Esophagus muscularis mucosa (tissue), 4 donors: ENCODE results near the gene MXRA8. TPM values are rescaled to one million over a fixed set of nuclear protein-coding genes. Genes with fewer than 3 reads are reported as not detected.
A peak's percentile ranks its signal among the peaks of the same experiment; 100 is the strongest.

Experiments
- DNase-seq: peaks from one replicate; pipeline ENCODE4 v3.0.0-alpha.2; 2017; ENCODE audit errors: extremely low spot score
- H3K27ac ChIP-seq, 4 donors: fragments of 200-600 bp; sonication (generic); replicated peaks in 1 of 4; 1 replicate in 3 of 4; 2 replicates in 1 of 4; pipeline ENCODE4 v1.5.1; 2016 to 2019; ENCODE audit warnings: mild to moderate bottlenecking in 1 of 4
- H3K27me3 ChIP-seq, 4 donors: fragments of 200-600 bp; sonication (generic); one replicate each; pipeline versions ENCODE4 v1.5.1 to v1.6.0; 2016 to 2019
- H3K36me3 ChIP-seq, 4 donors: fragments of 200-600 bp; sonication (generic); one replicate each; pipeline ENCODE4 v1.5.1; 2016 to 2019
- H3K4me1 ChIP-seq, 4 donors: fragments of 200-600 bp; sonication (generic); one replicate each; pipeline ENCODE4 v1.5.1; 2016 to 2019
- H3K4me3 ChIP-seq, 4 donors: fragments of 200-600 bp; sonication (generic); 1 replicate in 2 of 4; 2 replicates in 2 of 4; pipeline ENCODE4 v1.5.1; 2016 to 2019; ENCODE audit warnings: mild to moderate bottlenecking in 4 of 4, moderate library complexity in 1 of 4
- H3K9me3 ChIP-seq, 4 donors: fragments of 200-600 bp; sonication (generic); 1 replicate in 3 of 4; 2 replicates in 1 of 4; pipeline ENCODE4 v1.5.1; 2016 to 2019
- EP300 ChIP-seq: sonication (generic); formaldehyde crosslinking; IDR thresholded peaks from one replicate; pipeline ENCODE4 v1.6.1; 2017; ENCODE audit warnings: antibody characterized with exemption
- POLR2A ChIP-seq: fragments of 450-650 bp; IDR thresholded peaks from one replicate; pipeline ENCODE4 v1.6.1; 2017; ENCODE audit warnings: antibody characterized with exemption, moderate library complexity, mild to moderate bottlenecking, low read depth
- POLR2AphosphoS5 ChIP-seq, 2 donors: sonication (generic); formaldehyde crosslinking; IDR thresholded peaks; one replicate each; pipeline ENCODE4 v1.6.1; 2017; ENCODE audit warnings: antibody characterized with exemption in 2 of 2
- WGBS: methylation state at CpG from one replicate; pipeline ENCODE4 v1.1.5; 2018; 5-methylcytosine and 5-hydroxymethylcytosine counted together
- intact Hi-C: fragments of 100-400 bp; cut with DNase I; formaldehyde crosslinking; loops from one replicate; pipeline ENCODE4 v1.15.1; 2023
- total RNA-seq, 4 donors: library from RNA; depleted of rRNA; stranded (reverse); fragments of >200 nt; gene quantifications; one replicate each; pipeline versions ENCODE4 v1.1.0 to v1.2.1, GENCODE V29; 2016
- TF ChIP-seq, protein P1 (sequence below), 3 experiments: fragments of 200-600 bp in 2 of 3; fragments of 450-650 bp in 1 of 3; sonication (generic) in 2 of 3; IDR thresholded peaks; one replicate each; pipeline ENCODE4 v1.5.1; 2017 to 2019; ENCODE audit warnings: antibody characterized with exemption in 3 of 3, mild to moderate bottlenecking in 2 of 3, moderate library complexity in 1 of 3

MXRA8 gene
- total RNA-seq, 4 donors from 2014 or later = 68.5 to 129 (median 87.2) TPM

DNA sequence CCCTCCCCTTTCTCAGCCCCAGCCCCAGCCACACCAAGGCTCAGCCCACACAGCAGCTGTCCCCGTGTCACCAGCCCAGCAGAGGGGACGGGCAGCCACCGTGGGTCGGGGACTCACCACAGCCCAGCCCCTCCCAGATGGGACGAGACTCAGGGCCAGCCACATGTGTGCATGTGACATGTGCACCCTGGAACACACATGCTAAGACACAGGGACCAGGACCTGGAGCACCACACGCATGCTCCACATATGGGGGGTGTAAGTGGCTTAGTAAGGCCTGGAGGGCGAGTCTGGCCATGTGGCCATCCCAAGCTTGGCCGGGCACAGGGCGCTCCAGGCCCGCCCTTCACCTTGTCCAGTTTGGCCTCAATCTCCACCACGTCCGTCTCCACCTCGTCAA is 54.6 kb downstream of the MXRA8 start:
- H3K27ac ChIP-seq = peak overlapping the region; percentile 79 to 87 (median 84)
- intact Hi-C loops = no loop called here
- H3K36me3 ChIP-seq = peaks cover 0 to 21% (median 11%) of the 10 kb centered on the region in 4 donors
- no peak for DNase-seq
- H3K9me3 ChIP-seq = no peaks in the 10 kb centered on the region
- TF ChIP-seq POLR2AphosphoS5 (IDR thresholded peaks at IDR 0.05) (no peak), POLR2A (no peak), EP300 (no peak)
- TF ChIP-seq, protein P1, sequence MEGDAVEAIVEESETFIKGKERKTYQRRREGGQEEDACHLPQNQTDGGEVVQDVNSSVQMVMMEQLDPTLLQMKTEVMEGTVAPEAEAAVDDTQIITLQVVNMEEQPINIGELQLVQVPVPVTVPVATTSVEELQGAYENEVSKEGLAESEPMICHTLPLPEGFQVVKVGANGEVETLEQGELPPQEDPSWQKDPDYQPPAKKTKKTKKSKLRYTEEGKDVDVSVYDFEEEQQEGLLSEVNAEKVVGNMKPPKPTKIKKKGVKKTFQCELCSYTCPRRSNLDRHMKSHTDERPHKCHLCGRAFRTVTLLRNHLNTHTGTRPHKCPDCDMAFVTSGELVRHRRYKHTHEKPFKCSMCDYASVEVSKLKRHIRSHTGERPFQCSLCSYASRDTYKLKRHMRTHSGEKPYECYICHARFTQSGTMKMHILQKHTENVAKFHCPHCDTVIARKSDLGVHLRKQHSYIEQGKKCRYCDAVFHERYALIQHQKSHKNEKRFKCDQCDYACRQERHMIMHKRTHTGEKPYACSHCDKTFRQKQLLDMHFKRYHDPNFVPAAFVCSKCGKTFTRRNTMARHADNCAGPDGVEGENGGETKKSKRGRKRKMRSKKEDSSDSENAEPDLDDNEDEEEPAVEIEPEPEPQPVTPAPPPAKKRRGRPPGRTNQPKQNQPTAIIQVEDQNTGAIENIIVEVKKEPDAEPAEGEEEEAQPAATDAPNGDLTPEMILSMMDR (IDR thresholded peaks at IDR 0.05) = no peak
- peak overlapping the region in 1 of 4 donors; percentile 67 for H3K4me3 ChIP-seq
- 80% methylated on average over 4 of the region's 13 CpGs for WGBS
- H3K27me3 ChIP-seq = no peaks in the 10 kb centered on the region
- peaks cover 38 to 55% (median 46%) of the 10 kb centered on the region in 4 donors for H3K4me1 ChIP-seq

DNA sequence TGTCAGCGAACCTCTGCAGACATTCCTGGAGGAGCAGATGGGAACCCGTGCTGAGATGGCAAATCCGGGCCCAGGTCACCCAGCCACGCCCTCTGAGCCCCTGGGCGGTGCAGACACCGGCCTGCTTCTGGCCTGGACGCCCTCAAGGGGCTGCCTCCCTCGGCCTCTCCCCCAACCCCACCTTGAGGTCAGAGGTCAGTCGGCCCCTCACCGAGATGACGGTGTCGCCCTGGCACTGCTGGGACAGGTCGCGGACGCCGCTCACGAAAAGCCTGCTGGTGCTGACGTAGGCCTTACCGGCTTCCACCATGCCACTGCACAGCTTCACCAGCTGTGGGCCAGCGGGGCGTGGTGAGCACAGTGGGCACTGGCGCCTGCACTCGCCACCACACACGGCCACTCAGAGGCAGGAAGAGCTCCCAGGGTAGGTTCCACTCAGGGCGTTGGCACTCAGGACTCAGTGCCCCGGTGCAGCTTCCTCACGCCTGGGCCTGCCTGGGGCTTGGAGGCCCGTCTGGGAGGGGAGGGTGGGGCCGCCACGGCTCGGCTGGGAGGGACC is 55.3 kb downstream of the MXRA8 start:
- 58% methylated on average over 11 of the region's 31 CpGs for WGBS
- H3K27me3 ChIP-seq = no peaks in the 10 kb centered on the region
- H3K27ac ChIP-seq = peak overlapping the region in 1 of 4 donors; percentile 83
- TF ChIP-seq POLR2AphosphoS5 (IDR thresholded peaks at IDR 0.05) (no peak), POLR2A (no peak), EP300 (no peak)
- TF ChIP-seq, protein P1 (IDR thresholded peaks at IDR 0.05) = no peak
- peaks cover 38 to 56% (median 45%) of the 10 kb centered on the region in 4 donors for H3K4me1 ChIP-seq
- H3K36me3 ChIP-seq = peaks cover 0 to 26% (median 15%) of the 10 kb centered on the region in 4 donors
- H3K9me3 ChIP-seq = no peaks in the 10 kb centered on the region
- intact Hi-C loops = no loop called here
- H3K4me3 ChIP-seq = no peak overlapping the region
- no peak for DNase-seq

Other genes starting within 250 kb of the MXRA8 start
- gene C1orf159, start 242.5 kb downstream of the MXRA8 start, total RNA-seq = 10 to 100 TPM in 1 of 4 donors, 1 to 10 TPM in 3; 4.2 to 11.9 (median 8.5) TPM
- gene TTLL10, start 184.7 kb downstream of the MXRA8 start, total RNA-seq = under 1 TPM in 1 of 4 donors, not detected in 3; 0.17 TPM
- gene TNFRSF18, start 152.0 kb downstream of the MXRA8 start, total RNA-seq = under 1 TPM in 2 of 4 donors, not detected in 2; 0.29 to 0.66 TPM
- 1 to 10 TPM in 2 of 4 donors, under 1 TPM in 2; 0.50 to 2.1 (median 0.93) TPM for gene TNFRSF4, start 144.4 kb downstream of the MXRA8 start, total RNA-seq
- 100 to 1,000 TPM in 3 of 4 donors, 10 to 100 TPM in 1; 88.5 to 125 (median 107) TPM for gene SDF4, start 126.6 kb downstream of the MXRA8 start, total RNA-seq
- 10 to 100 TPM; 10.4 to 24.6 (median 21.0) TPM for gene B3GALT6, start 126.3 kb downstream of the MXRA8 start, total RNA-seq
- under 1 TPM in 2 of 4 donors, not detected in 2; 0.33 to 0.52 TPM for gene C1QTNF12, start 111.8 kb downstream of the MXRA8 start, total RNA-seq
- 10 to 100 TPM; 34.9 to 61.4 (median 49.5) TPM for gene UBE2J2, start 84.7 kb downstream of the MXRA8 start, total RNA-seq
- gene SCNN1D, start 78.1 kb downstream of the MXRA8 start, total RNA-seq = 1 to 10 TPM in 3 of 4 donors, under 1 TPM in 1; 0.83 to 4.1 (median 1.9) TPM
- 10 to 100 TPM; 34.8 to 63.2 (median 47.4) TPM for gene ACAP3, start 50.6 kb downstream of the MXRA8 start, total RNA-seq
- 10 to 100 TPM; 10.3 to 24.7 (median 21.7) TPM for gene PUSL1, start 50.0 kb downstream of the MXRA8 start, total RNA-seq
- 100 to 1,000 TPM in 1 of 4 donors, 10 to 100 TPM in 3; 75.9 to 121 (median 87.8) TPM for gene INTS11, start 33.9 kb downstream of the MXRA8 start, total RNA-seq
- gene CPTP, start 33.8 kb downstream of the MXRA8 start, total RNA-seq = 10 to 100 TPM; 15.4 to 44.9 (median 31.5) TPM
- under 1 TPM in 2 of 4 donors, not detected in 2; 0.17 to 0.32 TPM for gene TAS1R3, start 27.3 kb downstream of the MXRA8 start, total RNA-seq
- 100 to 1,000 TPM in 2 of 4 donors, 10 to 100 TPM in 2; 66.9 to 141 (median 114) TPM for gene DVL1, start 9.1 kb downstream of the MXRA8 start, total RNA-seq
- 100 to 1,000 TPM in 3 of 4 donors, 10 to 100 TPM in 1; 98.4 to 152 (median 117) TPM for gene AURKAIP1, start 16.7 kb upstream of the MXRA8 start, total RNA-seq
- gene CCNL2, start 40.8 kb upstream of the MXRA8 start, total RNA-seq = 100 to 1,000 TPM in 2 of 4 donors, 10 to 100 TPM in 2; 73.4 to 136 (median 108) TPM
- 100 to 1,000 TPM; 144 to 175 (median 155) TPM for gene MRPL20, start 48.7 kb upstream of the MXRA8 start, total RNA-seq
- gene ANKRD65, start 62.7 kb upstream of the MXRA8 start, total RNA-seq = 10 to 100 TPM in 2 of 4 donors, 1 to 10 TPM in 2; 8.1 to 19.2 (median 9.8) TPM
- gene VWA1, start 77.1 kb upstream of the MXRA8 start, total RNA-seq = 100 to 1,000 TPM in 2 of 4 donors, 10 to 100 TPM in 2; 99.7 to 168 (median 116) TPM
- gene ATAD3C, start 91.1 kb upstream of the MXRA8 start, total RNA-seq = 1 to 10 TPM in 1 of 4 donors, under 1 TPM in 3; 0.32 to 2.4 (median 0.58) TPM
- gene ATAD3B, start 113.2 kb upstream of the MXRA8 start, total RNA-seq = 10 to 100 TPM in 2 of 4 donors, 1 to 10 TPM in 2; 9.7 to 14.9 (median 10.0) TPM
- gene ATAD3A, start 153.6 kb upstream of the MXRA8 start, total RNA-seq = 10 to 100 TPM; 18.3 to 29.3 (median 25.2) TPM
- gene TMEM240, start 182.1 kb upstream of the MXRA8 start, total RNA-seq = 10 to 100 TPM in 2 of 4 donors, 1 to 10 TPM in 2; 8.7 to 22.1 (median 13.9) TPM
- 100 to 1,000 TPM in 2 of 4 donors, 10 to 100 TPM in 2; 78.7 to 134 (median 112) TPM for gene SSU72, start 216.3 kb upstream of the MXRA8 start, total RNA-seq
- gene FNDC10, start 241.6 kb upstream of the MXRA8 start, total RNA-seq = 1 to 10 TPM in 1 of 4 donors, under 1 TPM in 2, not detected in 1; 0.50 to 1.9 (median 0.84) TPM